ENCODE measurements around the gene CHID1. TPM values are rescaled to one million over a fixed set of nuclear protein-coding genes. Genes with fewer than 3 reads are reported as not detected.

CHID1 gene
- total RNA-seq, 1 donor from 2014 or later, result 56.6 TPM

GRCh38 chr11:951507-951906, 40.9 kb upstream of the CHID1 start:
- Mint-ChIP-seq H3K36me3 (peaks cover 24% of the 10 kb centered on the region), H3K4me1 (peaks cover 35% of the 10 kb centered on the region), H3K27me3 (ENCODE audit: insufficient read depth, low read depth) (peaks cover 5% of the 10 kb centered on the region), H3K27ac (no peak overlapping the region), H3K9me3 (peaks cover 16% of the 10 kb centered on the region), H3K4me3 (no peak overlapping the region)
- Histone ChIP-seq H2AFZ (replicated peaks) (no peak overlapping the region), H3F3A (ENCODE audit: low read depth) (peaks cover 15% of the 10 kb centered on the region), H3K27ac (no peak overlapping the region), H3K4me2 (no peak overlapping the region), H3K4me1 (peaks cover 26% of the 10 kb centered on the region), H3K27me3 (no peaks in the 10 kb centered on the region), H3K4me3 (no peak overlapping the region), H3K9me3 (ENCODE audit: low read depth) (no peaks in the 10 kb centered on the region), H3K79me2 (ENCODE audit: low read depth) (peaks cover 97% of the 10 kb centered on the region), H4K20me1 (ENCODE audit: low read depth) (peaks cover 50% of the 10 kb centered on the region), H3K36me3 (no peaks in the 10 kb centered on the region), H3K9ac (no peak overlapping the region)
- TF ChIP-seq EZH2 (IDR thresholded peaks at IDR 0.05) (no peak), CTCF (IDR thresholded peaks at IDR 0.05) (no peak), EZH2phosphoT487 (IDR thresholded peaks at IDR 0.05) (no peak)
- DNase-seq (ENCODE audit: low spot score), result no peak

- Mint-ChIP-seq H3K4me1 (peaks cover 51% of the 10 kb centered on the region), H3K27me3 (ENCODE audit: insufficient read depth, low read depth) (peaks cover 7% of the 10 kb centered on the region), H3K27ac (no peak overlapping the region), H3K4me3 (no peak overlapping the region), H3K9me3 (peaks cover 16% of the 10 kb centered on the region), H3K36me3 (peaks cover 19% of the 10 kb centered on the region)
- no peak overlapping the region for H3K9ac ChIP-seq
- H3K4me3 ChIP-seq, result no peak overlapping the region
- H3K4me1 ChIP-seq, result peaks cover 38% of the 10 kb centered on the region
- H4K20me1 ChIP-seq (ENCODE audit: low read depth), result peaks cover 41% of the 10 kb centered on the region
- DNase-seq (ENCODE audit: low spot score), result no peak
- peaks cover 37% of the 10 kb centered on the region for H3F3A ChIP-seq (ENCODE audit: low read depth)
- no peak overlapping the region for H2AFZ ChIP-seq (replicated peaks)
- no peaks in the 10 kb centered on the region for H3K36me3 ChIP-seq
- H3K79me2 ChIP-seq (ENCODE audit: low read depth), result peaks cover 91% of the 10 kb centered on the region
- no peak overlapping the region for H3K4me2 ChIP-seq
- H3K9me3 ChIP-seq (ENCODE audit: low read depth), result no peaks in the 10 kb centered on the region
- H3K27ac ChIP-seq, result no peak overlapping the region
- no peaks in the 10 kb centered on the region for H3K27me3 ChIP-seq
- TF ChIP-seq EZH2 (IDR thresholded peaks at IDR 0.05), result no peak
- TF ChIP-seq EZH2phosphoT487 (IDR thresholded peaks at IDR 0.05), result no peak
- no peak for TF ChIP-seq CTCF (IDR thresholded peaks at IDR 0.05)
These were observed 37.1 kb upstream of the CHID1 start for GRCh38 chr11:947744-948143.

- Histone ChIP-seq H2AFZ (replicated peaks) (no peak overlapping the region), H3K27me3 (no peaks in the 10 kb centered on the region), H3K36me3 (no peaks in the 10 kb centered on the region), H3K9me3 (ENCODE audit: low read depth) (no peaks in the 10 kb centered on the region), H3K9ac (no peak overlapping the region), H3K4me2 (peak overlapping the region; percentile 70), H3K4me1 (peaks cover 39% of the 10 kb centered on the region), H4K20me1 (ENCODE audit: low read depth) (peaks cover 46% of the 10 kb centered on the region), H3K4me3 (peak overlapping the region; percentile 22), H3F3A (ENCODE audit: low read depth) (peaks cover 37% of the 10 kb centered on the region), H3K79me2 (ENCODE audit: low read depth) (peaks cover 92% of the 10 kb centered on the region), H3K27ac (peak overlapping the region; percentile 89)
- Mint-ChIP-seq H3K4me3 (peak overlapping the region; percentile 29), H3K9me3 (peaks cover 16% of the 10 kb centered on the region), H3K27ac (peak overlapping the region; percentile 93), H3K36me3 (peaks cover 19% of the 10 kb centered on the region), H3K27me3 (ENCODE audit: insufficient read depth, low read depth) (peaks cover 7% of the 10 kb centered on the region), H3K4me1 (peaks cover 50% of the 10 kb centered on the region)
- TF ChIP-seq EZH2 (IDR thresholded peaks at IDR 0.05) (no peak), CTCF (IDR thresholded peaks at IDR 0.05) (no peak), EZH2phosphoT487 (IDR thresholded peaks at IDR 0.05) (no peak)
- DNase-seq (ENCODE audit: low spot score), result peak; percentile 95
These were observed 35.4 kb upstream of the CHID1 start for GRCh38 chr11:945986-946385.
